Measurements from ENCODE around the gene ARHGEF28.

ARHGEF28 gene

GRCh38 chr5:73861313-73861988, 235.5 kb downstream of the ARHGEF28 start:
- TF ChIP-seq ISL1 (CRISPR knock-in tag; IDR thresholded peaks at IDR 0.05) (no peak), ZNF8 (CRISPR knock-in tag; IDR thresholded peaks at IDR 0.05) (no peak), ZNF70 (CRISPR knock-in tag; IDR thresholded peaks at IDR 0.05) (no peak), GLIS3 (CRISPR knock-in tag; IDR thresholded peaks at IDR 0.05) (no peak), SNAI2 (CRISPR knock-in tag; IDR thresholded peaks at IDR 0.05) (no peak), CSDC2 (CRISPR knock-in tag; IDR thresholded peaks at IDR 0.05) (no peak), ZFP30 (CRISPR knock-in tag; IDR thresholded peaks at IDR 0.05) (no peak), PPARA (CRISPR knock-in tag; IDR thresholded peaks at IDR 0.05; ENCODE audit: borderline replicate concordance) (no peak), OSR1 (CRISPR knock-in tag; IDR thresholded peaks at IDR 0.05) (no peak)
- TF ChIP-seq, protein P1, sequence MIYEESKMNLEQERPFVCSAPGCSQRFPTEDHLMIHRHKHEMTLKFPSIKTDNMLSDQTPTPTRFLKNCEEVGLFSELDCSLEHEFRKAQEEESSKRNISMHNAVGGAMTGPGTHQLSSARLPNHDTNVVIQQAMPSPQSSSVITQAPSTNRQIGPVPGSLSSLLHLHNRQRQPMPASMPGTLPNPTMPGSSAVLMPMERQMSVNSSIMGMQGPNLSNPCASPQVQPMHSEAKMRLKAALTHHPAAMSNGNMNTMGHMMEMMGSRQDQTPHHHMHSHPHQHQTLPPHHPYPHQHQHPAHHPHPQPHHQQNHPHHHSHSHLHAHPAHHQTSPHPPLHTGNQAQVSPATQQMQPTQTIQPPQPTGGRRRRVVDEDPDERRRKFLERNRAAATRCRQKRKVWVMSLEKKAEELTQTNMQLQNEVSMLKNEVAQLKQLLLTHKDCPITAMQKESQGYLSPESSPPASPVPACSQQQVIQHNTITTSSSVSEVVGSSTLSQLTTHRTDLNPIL (CRISPR knock-in tag; IDR thresholded peaks at IDR 0.05; ENCODE audit: low read depth): no peak
- TF ChIP-seq, protein P2, sequence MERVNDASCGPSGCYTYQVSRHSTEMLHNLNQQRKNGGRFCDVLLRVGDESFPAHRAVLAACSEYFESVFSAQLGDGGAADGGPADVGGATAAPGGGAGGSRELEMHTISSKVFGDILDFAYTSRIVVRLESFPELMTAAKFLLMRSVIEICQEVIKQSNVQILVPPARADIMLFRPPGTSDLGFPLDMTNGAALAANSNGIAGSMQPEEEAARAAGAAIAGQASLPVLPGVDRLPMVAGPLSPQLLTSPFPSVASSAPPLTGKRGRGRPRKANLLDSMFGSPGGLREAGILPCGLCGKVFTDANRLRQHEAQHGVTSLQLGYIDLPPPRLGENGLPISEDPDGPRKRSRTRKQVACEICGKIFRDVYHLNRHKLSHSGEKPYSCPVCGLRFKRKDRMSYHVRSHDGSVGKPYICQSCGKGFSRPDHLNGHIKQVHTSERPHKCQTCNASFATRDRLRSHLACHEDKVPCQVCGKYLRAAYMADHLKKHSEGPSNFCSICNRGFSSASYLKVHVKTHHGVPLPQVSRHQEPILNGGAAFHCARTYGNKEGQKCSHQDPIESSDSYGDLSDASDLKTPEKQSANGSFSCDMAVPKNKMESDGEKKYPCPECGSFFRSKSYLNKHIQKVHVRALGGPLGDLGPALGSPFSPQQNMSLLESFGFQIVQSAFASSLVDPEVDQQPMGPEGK (CRISPR knock-in tag; IDR thresholded peaks at IDR 0.05; ENCODE audit: borderline replicate concordance): no peak
- no peak for ATAC-seq

- no peak for TF ChIP-seq CSRNP3 (CRISPR knock-in tag; IDR thresholded peaks at IDR 0.05)
- no peak for TF ChIP-seq TSHZ2 (CRISPR knock-in tag; IDR thresholded peaks at IDR 0.05)
- no peak for TF ChIP-seq SNAI2 (CRISPR knock-in tag; IDR thresholded peaks at IDR 0.05)
- no peak for ATAC-seq
Observed at GRCh38 chr5:73862796-73863195, 236.8 kb downstream of the ARHGEF28 start.

DNA sequence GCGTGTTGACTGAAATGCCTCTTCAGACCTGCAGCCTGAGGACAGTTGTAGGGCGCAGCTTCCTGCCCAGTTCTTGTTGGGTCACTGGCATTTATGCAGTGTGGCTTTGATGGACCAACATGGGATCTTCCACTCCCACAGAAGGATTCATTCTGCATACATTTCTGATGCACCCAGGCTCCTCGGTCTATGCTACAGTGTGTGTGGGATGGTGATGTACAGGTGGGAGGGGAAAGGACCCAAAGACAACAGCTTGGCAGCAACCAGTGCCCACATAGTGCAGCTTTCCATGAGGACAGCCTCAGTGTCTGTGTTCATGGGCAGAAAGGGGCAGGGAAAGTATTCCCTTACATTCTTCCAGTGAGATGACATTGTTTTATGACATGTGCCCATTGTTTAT, 237.9 kb downstream of the ARHGEF28 start:
- no peak for TF ChIP-seq ZFP30 (CRISPR knock-in tag; IDR thresholded peaks at IDR 0.05)
- TF ChIP-seq BACH2 (CRISPR knock-in tag; IDR thresholded peaks at IDR 0.05; ENCODE audit: borderline replicate concordance): no peak
- TF ChIP-seq OSR1 (CRISPR knock-in tag; IDR thresholded peaks at IDR 0.05): no peak
- ATAC-seq: no peak; the same call in 2 of the 3 replicates

DNA sequence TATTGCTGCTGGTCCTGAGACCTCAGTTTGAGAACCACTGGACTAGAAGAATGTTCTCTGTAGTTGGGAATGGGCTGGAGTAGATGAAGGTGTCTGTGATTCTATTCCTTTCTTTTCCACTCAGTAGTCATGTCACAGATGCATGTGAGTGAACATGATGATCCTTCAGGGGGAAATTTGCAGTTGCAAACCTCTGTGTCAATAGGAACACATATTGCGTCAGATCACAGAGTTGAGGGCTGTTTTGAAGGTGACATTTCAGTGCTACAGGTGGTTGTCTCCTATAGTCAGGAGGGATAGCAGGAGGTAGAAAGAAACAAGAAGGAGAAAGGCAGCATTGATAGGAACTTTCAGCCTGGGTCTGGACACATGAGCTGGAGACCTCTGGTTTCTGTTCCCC, 239.3 kb downstream of the ARHGEF28 start:
- no peak for ATAC-seq
- TF ChIP-seq BACH2 (CRISPR knock-in tag; IDR thresholded peaks at IDR 0.05; ENCODE audit: borderline replicate concordance) (no peak), TCF4 (CRISPR knock-in tag; IDR thresholded peaks at IDR 0.05; ENCODE audit: borderline replicate concordance) (no peak), ESRRG (CRISPR knock-in tag; IDR thresholded peaks at IDR 0.05) (no peak), GLIS3 (CRISPR knock-in tag; IDR thresholded peaks at IDR 0.05) (no peak), ZNF565 (CRISPR knock-in tag; conservative IDR thresholded peaks at IDR 0.05; ENCODE audit: low read depth) (no peak), SNAI2 (CRISPR knock-in tag; IDR thresholded peaks at IDR 0.05) (no peak), ZFP30 (CRISPR knock-in tag; IDR thresholded peaks at IDR 0.05) (no peak), TOX (CRISPR knock-in tag; IDR thresholded peaks at IDR 0.05; ENCODE audit: borderline replicate concordance) (no peak), POU6F1 (CRISPR knock-in tag; IDR thresholded peaks at IDR 0.05; ENCODE audit: borderline replicate concordance, low read depth) (no peak), ZNF8 (CRISPR knock-in tag; IDR thresholded peaks at IDR 0.05) (no peak), PPARA (CRISPR knock-in tag; IDR thresholded peaks at IDR 0.05; ENCODE audit: borderline replicate concordance) (no peak)
- TF ChIP-seq, protein P1 (CRISPR knock-in tag; IDR thresholded peaks at IDR 0.05; ENCODE audit: low read depth): no peak
- TF ChIP-seq, protein P2 (CRISPR knock-in tag; IDR thresholded peaks at IDR 0.05; ENCODE audit: borderline replicate concordance): no peak
